Endodermal cell (in vitro differentiated cells): ENCODE results near the gene REEP6. TPM values are rescaled to one million over a fixed set of nuclear protein-coding genes. Genes with fewer than 3 reads are reported as not detected.

ENCODE experiments used
- DNase-seq: peaks from one replicate; pipeline ENCODE4 v3.0.0-alpha.2; 2017
- H3K27ac ChIP-seq: 2 replicates; pipeline ENCODE4 v1.5.1; 2013; ENCODE audit warnings: mild to moderate bottlenecking, low read depth, low read length, moderate library complexity
- H3K27me3 ChIP-seq: 2 replicates; pipeline ENCODE4 v1.6.1; 2013; ENCODE audit warnings: mild to moderate bottlenecking, low read length, moderate library complexity; ENCODE audit not compliant: insufficient read depth, control insufficient read depth, poor library complexity, severe bottlenecking
- H3K36me3 ChIP-seq: 2 replicates; pipeline ENCODE4 v1.7.0; 2013; ENCODE audit warnings: mild to moderate bottlenecking, low read length, moderate library complexity; ENCODE audit not compliant: control insufficient read depth, insufficient read depth
- H3K4me1 ChIP-seq: one replicate; pipeline ENCODE4 v1.7.0; 2013; ENCODE audit warnings: low read length; ENCODE audit not compliant: control insufficient read depth, insufficient read depth
- H3K4me3 ChIP-seq: 2 replicates; pipeline ENCODE4 v1.5.1; 2013; ENCODE audit warnings: mild to moderate bottlenecking, low read length, moderate library complexity
- H3K9ac ChIP-seq: 2 replicates; pipeline ENCODE4 v1.6.1; 2013; ENCODE audit warnings: mild to moderate bottlenecking, low read length, moderate library complexity; ENCODE audit not compliant: poor library complexity, severe bottlenecking; ENCODE audit errors: extremely low read depth
- H3K9me3 ChIP-seq: 2 replicates; pipeline ENCODE4 v1.6.1; 2013; ENCODE audit warnings: mild to moderate bottlenecking, low read length, moderate library complexity; ENCODE audit not compliant: control insufficient read depth
- H3K27ac Mint-ChIP-seq: 2 replicates; pipeline ENCODE4 v1.8.0; 2020; ENCODE audit warnings: mixed read lengths
- H3K27me3 Mint-ChIP-seq: 2 replicates; pipeline ENCODE4 v1.8.0; 2021; ENCODE audit warnings: mild to moderate bottlenecking, mixed read lengths; ENCODE audit not compliant: insufficient read depth
- H3K36me3 Mint-ChIP-seq: 2 replicates; pipeline ENCODE4 v1.8.0; 2020; ENCODE audit warnings: low read depth, mixed read lengths
- H3K4me1 Mint-ChIP-seq: 2 replicates; pipeline ENCODE4 v1.8.0; 2020; ENCODE audit warnings: mixed read lengths
- H3K4me3 Mint-ChIP-seq: 2 replicates; pipeline ENCODE4 v1.8.0; 2020; ENCODE audit warnings: mild to moderate bottlenecking, moderate library complexity, mixed read lengths
- H3K9me3 Mint-ChIP-seq: 2 replicates; pipeline ENCODE4 v1.8.0; 2020; ENCODE audit warnings: mild to moderate bottlenecking, mixed read lengths
- CTCF ChIP-seq: fragments of 200-600 bp; sonication (generic); conservative IDR thresholded peaks from 2 replicates; pipeline ENCODE4 v1.5.0; 2021; ENCODE audit warnings: antibody characterized with exemption, mild to moderate bottlenecking
- WGBS, 2 experiments: methylation state at CpG; one replicate each; pipeline versions ENCODE4 v1.1.5 to v1.1.7; 2013; ENCODE audit warnings: missing lambda C conversion rate in 2 of 2, mixed read lengths in 1 of 2; ENCODE audit not compliant: insufficient coverage in 1 of 2, insufficient read length in 1 of 2; 5-methylcytosine and 5-hydroxymethylcytosine counted together
- total RNA-seq, 2 donors: library from RNA; stranded (reverse); fragmentation: NEBNext Ultra II Directional in 1 of 2; extraction: Animal tissue kit (Norgen Biotek cat#: 25700) in 1 of 2; gene quantifications; 2 replicates in 1 of 2; 3 replicates in 1 of 2; pipeline ENCODE4 v1.2.1, GENCODE V29; 2021

Gene REEP6
- total RNA-seq, 2 donors from 2014 or later: 24.7 to 49.4 TPM

DNA sequence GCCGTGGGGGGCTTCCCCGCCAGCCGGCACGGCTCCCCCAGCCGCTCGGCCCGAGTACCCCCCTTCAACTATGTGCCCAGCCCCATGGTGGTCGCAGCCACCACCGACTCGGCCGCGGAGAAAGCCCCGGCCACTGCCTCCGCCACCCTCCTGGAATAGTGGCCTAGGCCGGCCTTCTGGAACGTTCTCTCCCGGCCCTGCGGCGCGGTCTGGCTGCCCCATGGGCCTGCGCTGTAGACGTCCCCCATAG is 21.0 kb upstream of the REEP6 start:
- H3K9ac ChIP-seq: no peak overlapping the region

DNA sequence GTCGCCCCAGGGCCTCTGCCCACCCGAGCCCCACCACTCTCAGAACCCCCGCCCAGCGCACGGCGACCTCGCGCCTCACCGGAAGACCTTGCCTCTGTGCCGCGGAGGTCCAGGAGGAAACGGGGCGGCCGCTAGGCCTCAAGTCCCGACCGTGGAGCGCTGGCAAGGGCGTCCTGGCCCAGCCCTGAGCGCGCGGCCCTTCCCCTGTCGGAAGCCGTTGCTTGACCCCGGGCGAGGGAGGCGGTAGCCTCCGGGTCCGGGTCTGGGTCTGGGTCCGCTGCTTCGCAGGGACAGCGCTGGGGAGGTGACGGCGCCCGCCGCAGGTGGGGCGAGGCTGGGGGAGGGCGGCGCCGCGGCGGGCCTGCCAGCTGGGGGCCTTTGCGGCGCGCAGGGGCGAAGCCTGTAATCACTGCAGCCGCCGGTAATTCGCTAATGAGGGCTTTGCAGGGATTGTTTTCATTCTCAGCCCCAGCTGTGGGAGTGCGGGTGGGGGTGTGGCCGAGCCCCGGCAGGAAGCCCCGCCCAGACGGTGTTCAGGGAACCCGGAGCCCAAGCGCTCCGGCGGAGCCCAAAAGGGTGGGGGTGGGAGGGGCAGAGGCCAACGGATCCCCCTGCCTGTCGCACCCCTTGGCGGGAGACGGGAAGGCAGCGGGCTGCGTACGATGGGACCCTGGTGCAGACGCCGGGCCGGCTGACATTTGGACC is 20.5 kb upstream of the REEP6 start:
- Mint-ChIP-seq H3K4me3 (peak overlapping the region; percentile 41), H3K27ac (no peak overlapping the region), H3K36me3 (no peaks in the 10 kb centered on the region), H3K27me3 (peaks cover 58% of the 10 kb centered on the region), H3K4me1 (no peaks in the 10 kb centered on the region), H3K9me3 (no peaks in the 10 kb centered on the region)
- peak; percentile 92 for DNase-seq
- Histone ChIP-seq H3K9ac (no peak overlapping the region), H3K9me3 (no peaks in the 10 kb centered on the region), H3K36me3 (peaks cover 5% of the 10 kb centered on the region), H3K27ac (no peak overlapping the region), H3K4me3 (peak overlapping the region; percentile 68), H3K4me1 (peaks cover 12% of the 10 kb centered on the region), H3K27me3 (peaks cover 77% of the 10 kb centered on the region)
- WGBS, 2 experiments: 2 to 4% methylated on average over 43 to 67 of the region's 67 CpGs
- no peak for TF ChIP-seq CTCF

More for the DNA sequence above, 21.0 kb upstream of the REEP6 start:
- Mint-ChIP-seq H3K4me1 (no peaks in the 10 kb centered on the region), H3K27me3 (peaks cover 62% of the 10 kb centered on the region), H3K27ac (no peak overlapping the region), H3K4me3 (peak overlapping the region; percentile 41), H3K9me3 (no peaks in the 10 kb centered on the region), H3K36me3 (no peaks in the 10 kb centered on the region)
- DNase-seq: no peak
- no peak for TF ChIP-seq CTCF
- Histone ChIP-seq H3K4me3 (peak overlapping the region; percentile 68), H3K4me1 (peaks cover 12% of the 10 kb centered on the region), H3K27me3 (peaks cover 82% of the 10 kb centered on the region), H3K9me3 (no peaks in the 10 kb centered on the region), H3K36me3 (peaks cover 4% of the 10 kb centered on the region), H3K27ac (no peak overlapping the region)
- 2 to 11% methylated on average over 7 to 22 of the region's 22 CpGs for WGBS, 2 experiments

GRCh38 chr19:1471010-1471514 is 19.9 kb upstream of the REEP6 start:
- TF ChIP-seq CTCF: no peak
- peak; percentile 90 for DNase-seq
- Mint-ChIP-seq H3K36me3 (no peaks in the 10 kb centered on the region), H3K9me3 (no peaks in the 10 kb centered on the region), H3K27me3 (peaks cover 55% of the 10 kb centered on the region), H3K4me3 (peak overlapping the region; percentile 13), H3K4me1 (no peaks in the 10 kb centered on the region), H3K27ac (no peak overlapping the region)
- peaks cover 12% of the 10 kb centered on the region for H3K4me1 ChIP-seq
- H3K9ac ChIP-seq: no peak overlapping the region
- peaks cover 9% of the 10 kb centered on the region for H3K36me3 ChIP-seq
- WGBS, 2 experiments: 5 to 8% methylated on average over 18 to 28 of the region's 28 CpGs
- H3K27ac ChIP-seq: no peak overlapping the region
- H3K9me3 ChIP-seq: no peaks in the 10 kb centered on the region
- peaks cover 71% of the 10 kb centered on the region for H3K27me3 ChIP-seq
- peak overlapping the region; percentile 68 for H3K4me3 ChIP-seq
